SU-DHL-6 (cell line): Measurements from ENCODE around the gene NKAIN4.
"Not testable (repeated sequence)": the region's sequence is repeated elsewhere in the genome, so short reads cannot be mapped to it uniquely, and the experiment has no call there.

Experiments
- H2AFZ ChIP-seq: fragments of 200-600 bp; sonication (generic); 2 replicates; pipeline ENCODE4 v1.6.1; 2014; ENCODE audit warnings: low read depth, mild to moderate bottlenecking, moderate library complexity, mixed read lengths, antibody characterized with exemption, low read length; ENCODE audit not compliant: severe bottlenecking
- H3F3A ChIP-seq: fragments of 200-600 bp; shearing (Covaris generic); 2 replicates; pipeline ENCODE4 v1.6.0; 2016; ENCODE audit warnings: antibody characterized with exemption, mild to moderate bottlenecking; ENCODE audit not compliant: insufficient read depth
- H3K27ac ChIP-seq: fragments of 200-600 bp; sonication (generic); 2 replicates; pipeline ENCODE4 v1.5.1; 2016; ENCODE audit warnings: low read depth, mild to moderate bottlenecking, low read length, moderate library complexity, mixed read lengths
- H3K27me3 ChIP-seq: fragments of 200-600 bp; sonication (generic), shearing (Covaris generic); 2 replicates; pipeline ENCODE4 v1.6.0; 2014; ENCODE audit warnings: mild to moderate bottlenecking, low read length
- H3K36me3 ChIP-seq: fragments of 200-600 bp; sonication (generic); 2 replicates; pipeline ENCODE4 v1.6.1; 2014; ENCODE audit warnings: mild to moderate bottlenecking, low read length, mixed read lengths
- H3K4me2 ChIP-seq: fragments of 300-600, 200-600 bp; shearing (Covaris generic), sonication (generic); 2 replicates; pipeline ENCODE4 v1.6.0; 2014; ENCODE audit warnings: low read length, low read depth, mild to moderate bottlenecking; ENCODE audit not compliant: poor library complexity, severe bottlenecking
- H3K4me3 ChIP-seq: fragments of 200-600 bp; sonication (generic); 2 replicates; pipeline ENCODE4 v1.5.1; 2014; ENCODE audit warnings: antibody characterized with exemption, low read length, mild to moderate bottlenecking, mixed read lengths; ENCODE audit not compliant: insufficient read depth, poor library complexity, severe bottlenecking
- H3K79me2 ChIP-seq: fragments of 200-600 bp; sonication (generic); 2 replicates; pipeline ENCODE4 v1.6.1; 2014; ENCODE audit warnings: mild to moderate bottlenecking, low read length, moderate library complexity; ENCODE audit not compliant: insufficient read depth
- H3K9ac ChIP-seq: fragments of 200-600 bp; sonication (generic); 2 replicates; pipeline ENCODE4 v1.7.0; 2014; ENCODE audit warnings: mild to moderate bottlenecking, low read length
- H3K9me2 ChIP-seq: fragments of 200-600 bp; sonication (generic); replicated peaks from 2 replicates; pipeline ENCODE4 v1.6.1; 2014; ENCODE audit warnings: low read length; ENCODE audit not compliant: insufficient read depth
- H3K9me3 ChIP-seq: fragments of 200-600 bp; sonication (generic); 2 replicates; pipeline ENCODE4 v1.6.1; 2014; ENCODE audit warnings: low read length, mixed read lengths; ENCODE audit not compliant: insufficient read depth
- H4K20me1 ChIP-seq: fragments of 200-600 bp; sonication (generic); 2 replicates; pipeline ENCODE4 v1.6.1; 2014; ENCODE audit warnings: low read depth, mild to moderate bottlenecking, antibody characterized with exemption, low read length, moderate library complexity, mixed read lengths
- EZH2phosphoT487 ChIP-seq: fragments of 200-600 bp; sonication (generic), shearing (Covaris generic); conservative IDR thresholded peaks from 2 replicates; pipeline ENCODE4 v1.6.1; 2018; ENCODE audit warnings: mild to moderate bottlenecking, antibody characterized with exemption, low read length, moderate library complexity, mixed read lengths
- TF ChIP-seq, protein P1 (sequence below): fragments of 200-600 bp; sonication (generic); IDR thresholded peaks from one replicate; pipeline ENCODE4 v1.5.1; 2017; ENCODE audit warnings: antibody characterized with exemption, mild to moderate bottlenecking, low read length, moderate library complexity; ENCODE audit not compliant: insufficient read depth, poor library complexity, severe bottlenecking

Gene NKAIN4

DNA sequence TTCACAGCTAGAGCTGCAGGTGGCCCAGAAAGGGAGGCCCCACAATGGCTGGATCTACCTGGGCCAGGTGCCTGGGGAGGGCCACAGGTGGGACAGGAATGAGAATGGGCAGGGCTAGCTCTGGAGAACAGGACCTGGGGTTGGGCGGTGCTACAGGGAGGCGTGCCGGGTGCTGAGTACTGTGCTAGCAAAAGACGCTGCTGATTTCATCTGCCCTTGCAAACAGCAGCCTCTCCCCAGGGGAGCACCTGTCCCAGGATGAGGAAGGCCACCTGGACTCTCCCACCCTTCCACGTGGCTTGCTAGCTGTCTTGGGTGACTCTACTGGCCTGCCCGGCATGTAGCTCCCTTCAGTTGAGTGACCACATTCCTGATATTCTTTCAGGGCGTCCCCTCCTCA, 31.7 kb downstream of the NKAIN4 start:
- Histone ChIP-seq H3K79me2 (no peaks in the 10 kb centered on the region), H3K4me2 (no peak overlapping the region)
- TF ChIP-seq, protein P1, sequence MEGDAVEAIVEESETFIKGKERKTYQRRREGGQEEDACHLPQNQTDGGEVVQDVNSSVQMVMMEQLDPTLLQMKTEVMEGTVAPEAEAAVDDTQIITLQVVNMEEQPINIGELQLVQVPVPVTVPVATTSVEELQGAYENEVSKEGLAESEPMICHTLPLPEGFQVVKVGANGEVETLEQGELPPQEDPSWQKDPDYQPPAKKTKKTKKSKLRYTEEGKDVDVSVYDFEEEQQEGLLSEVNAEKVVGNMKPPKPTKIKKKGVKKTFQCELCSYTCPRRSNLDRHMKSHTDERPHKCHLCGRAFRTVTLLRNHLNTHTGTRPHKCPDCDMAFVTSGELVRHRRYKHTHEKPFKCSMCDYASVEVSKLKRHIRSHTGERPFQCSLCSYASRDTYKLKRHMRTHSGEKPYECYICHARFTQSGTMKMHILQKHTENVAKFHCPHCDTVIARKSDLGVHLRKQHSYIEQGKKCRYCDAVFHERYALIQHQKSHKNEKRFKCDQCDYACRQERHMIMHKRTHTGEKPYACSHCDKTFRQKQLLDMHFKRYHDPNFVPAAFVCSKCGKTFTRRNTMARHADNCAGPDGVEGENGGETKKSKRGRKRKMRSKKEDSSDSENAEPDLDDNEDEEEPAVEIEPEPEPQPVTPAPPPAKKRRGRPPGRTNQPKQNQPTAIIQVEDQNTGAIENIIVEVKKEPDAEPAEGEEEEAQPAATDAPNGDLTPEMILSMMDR, result no peak
- TF ChIP-seq EZH2phosphoT487, result no peak

DNA sequence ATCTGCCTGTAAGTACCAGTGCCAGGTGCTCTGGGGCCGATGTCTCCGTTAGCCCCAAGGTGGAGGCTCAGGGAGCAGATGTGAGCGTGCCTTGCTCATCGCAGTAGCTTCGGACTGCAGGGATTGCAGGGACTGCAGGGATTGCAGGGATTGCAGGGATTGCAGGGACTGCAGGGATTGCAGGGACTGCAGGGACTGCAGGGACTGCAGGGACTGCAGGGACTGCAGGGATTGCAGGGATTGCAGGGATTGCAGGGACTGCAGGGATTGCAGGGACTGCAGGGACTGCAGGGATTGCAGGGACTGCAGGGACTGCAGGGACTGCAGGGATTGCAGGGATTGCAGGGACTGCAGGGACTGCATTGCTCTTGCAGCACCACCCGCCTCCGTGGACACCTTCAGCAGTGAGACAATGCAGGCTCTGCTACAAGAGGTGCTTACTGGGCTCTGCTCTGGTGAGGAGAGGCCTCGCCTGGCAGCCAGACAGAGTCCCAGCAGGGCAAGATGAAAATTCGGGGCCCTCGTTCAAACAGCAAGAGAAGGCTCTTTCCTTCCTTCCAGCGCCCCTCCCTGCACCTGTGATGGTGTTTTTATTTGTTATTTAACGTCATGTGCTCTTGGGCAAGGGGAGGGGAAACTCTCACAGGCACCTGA, 32.7 kb downstream of the NKAIN4 start:
- H3K27me3 ChIP-seq, H3K4me3 ChIP-seq, H3K4me2 ChIP-seq, H3K9me3 ChIP-seq, H3K36me3 ChIP-seq, H2AFZ ChIP-seq, H3K79me2 ChIP-seq, H3K27ac ChIP-seq, H3F3A ChIP-seq, H4K20me1 ChIP-seq, H3K9ac ChIP-seq, H3K9me2 ChIP-seq: not testable (repeated sequence)

More for the DNA sequence above, 31.7 kb downstream of the NKAIN4 start:
- H3K27me3 ChIP-seq, result no peaks in the 10 kb centered on the region
- no peaks in the 10 kb centered on the region for H4K20me1 ChIP-seq
- no peak overlapping the region for H3K9ac ChIP-seq
- H3K9me3 ChIP-seq, result no peaks in the 10 kb centered on the region
- no peaks in the 10 kb centered on the region for H3K36me3 ChIP-seq
- no peaks in the 10 kb centered on the region for H3F3A ChIP-seq
- no peak overlapping the region for H3K4me3 ChIP-seq
- H3K27ac ChIP-seq, result no peak overlapping the region
- no peaks in the 10 kb centered on the region for H3K9me2 ChIP-seq
- no peak overlapping the region for H2AFZ ChIP-seq

DNA sequence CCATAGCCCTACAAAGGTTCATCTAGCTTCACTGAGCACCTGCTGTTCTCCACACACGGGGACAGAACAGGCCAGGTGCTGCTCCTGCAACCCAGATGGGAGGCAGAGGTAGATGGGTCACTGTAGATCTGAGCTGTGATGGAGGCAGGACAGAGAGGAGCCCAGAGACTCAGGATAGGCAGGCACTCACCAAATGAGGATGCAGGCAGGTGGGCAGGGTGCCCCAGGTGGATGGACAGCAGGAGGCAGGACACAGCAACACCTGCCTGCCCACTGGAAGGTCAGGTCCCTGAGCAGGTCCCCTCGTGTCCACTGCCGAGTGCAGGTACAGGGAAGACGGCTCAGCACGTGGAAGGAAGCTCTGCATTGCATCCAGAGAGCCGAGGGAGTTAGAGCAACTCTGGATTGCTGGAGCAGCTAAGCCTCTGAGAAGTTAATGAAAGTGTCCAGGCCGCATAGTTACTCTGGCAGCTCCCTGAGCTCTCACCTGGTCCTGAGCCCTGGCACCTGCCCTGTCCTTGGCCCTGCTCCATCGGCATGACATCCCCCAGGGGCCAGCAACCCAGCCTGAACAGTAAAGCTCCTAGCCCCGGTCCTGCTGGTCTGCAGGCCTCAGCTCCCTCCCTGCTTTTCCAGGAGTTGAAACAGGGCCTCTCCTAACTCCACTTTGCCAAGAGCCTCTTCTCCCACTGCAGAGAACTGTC, 33.4 kb downstream of the NKAIN4 start:
- H3K9me2 ChIP-seq, result no peaks in the 10 kb centered on the region

More for the DNA sequence above, 33.4 kb downstream of the NKAIN4 start:
- Histone ChIP-seq H3K9ac (no peak overlapping the region), H3K27me3 (no peaks in the 10 kb centered on the region), H3K4me3 (no peak overlapping the region), H3K9me3 (no peaks in the 10 kb centered on the region), H3K27ac (no peak overlapping the region), H4K20me1 (no peaks in the 10 kb centered on the region), H2AFZ (no peak overlapping the region), H3K79me2 (no peaks in the 10 kb centered on the region), H3F3A (no peaks in the 10 kb centered on the region), H3K4me2 (no peak overlapping the region), H3K36me3 (no peaks in the 10 kb centered on the region)
- TF ChIP-seq, protein P1, result no peak
- TF ChIP-seq EZH2phosphoT487, result no peak
